C4-2B (cell line): ENCODE results near the gene MAMDC2.

Source experiments
- CTCF ChIP-seq: fragments of 450-650 bp; conservative IDR thresholded peaks from 2 replicates; pipeline ENCODE4 v1.5.1; 2017; ENCODE audit warnings: mild to moderate bottlenecking
- ZFX ChIP-seq: fragments of 450-650 bp; IDR thresholded peaks from 2 replicates; pipeline ENCODE4 v1.6.1; 2017

GRCh38 chr9:70085241-70085640, 41.6 kb downstream of the MAMDC2 start:
- TF ChIP-seq CTCF (no peak), ZFX (no peak)
